GM20431 (cell line): ENCODE data around the gene KLF11.
"Not testable (repeated sequence)": the region's sequence is repeated elsewhere in the genome, so short reads cannot be mapped to it uniquely, and the experiment has no call there.

Experiments
- in situ Hi-C: fragments of 300-500 bp; cut with MseI, MboI; formaldehyde crosslinking; loops from one replicate; pipeline ENCODE4 v1.15.0; 2020; ENCODE audit warnings: low sequenced_read_pairs; ENCODE audit not compliant: unreplicated experiment

The KLF11 gene

GRCh38 chr2:10008809-10009176 is 34.6 kb upstream of the KLF11 start:
- in situ Hi-C loops = no loop called here

GRCh38 chr2:10009271-10009810 is 34.0 kb upstream of the KLF11 start:
- in situ Hi-C loops = no loop called here

GRCh38 chr2:10009811-10010781 is 33.3 kb upstream of the KLF11 start:
- in situ Hi-C loops = no loop called here

- in situ Hi-C loops = not testable (repeated sequence)
These were observed 32.3 kb upstream of the KLF11 start for GRCh38 chr2:10010861-10011605.

GRCh38 chr2:10011606-10012325 is 31.6 kb upstream of the KLF11 start:
- in situ Hi-C loops = not testable (repeated sequence)

- in situ Hi-C loops = not testable (repeated sequence)
These were observed 30.9 kb upstream of the KLF11 start for GRCh38 chr2:10012366-10012962.

- in situ Hi-C loops = no loop called here
These were observed 30.3 kb upstream of the KLF11 start for GRCh38 chr2:10012963-10013461.

- in situ Hi-C loops = not testable (repeated sequence)
These were observed 29.5 kb upstream of the KLF11 start for GRCh38 chr2:10013651-10014417.

GRCh38 chr2:10014418-10015190 is 28.7 kb upstream of the KLF11 start:
- in situ Hi-C loops = no loop called here

- in situ Hi-C loops = not testable (repeated sequence)
These were observed 27.9 kb upstream of the KLF11 start for GRCh38 chr2:10015376-10015989.

GRCh38 chr2:10016001-10016801 is 27.1 kb upstream of the KLF11 start:
- in situ Hi-C loops = no loop called here

GRCh38 chr2:10016802-10017258 is 26.5 kb upstream of the KLF11 start:
- in situ Hi-C loops = no loop called here

GRCh38 chr2:10017313-10017941 is 25.9 kb upstream of the KLF11 start:
- in situ Hi-C loops = no loop called here

- in situ Hi-C loops = no loop called here
These were observed 24.2 kb upstream of the KLF11 start for GRCh38 chr2:10019174-10019573.

GRCh38 chr2:10019602-10020400 is 23.5 kb upstream of the KLF11 start:
- in situ Hi-C loops = no loop called here

- in situ Hi-C loops = no loop called here
These were observed 21.3 kb upstream of the KLF11 start for GRCh38 chr2:10022041-10022421.
